ENCODE data around the gene ZNF165.

Gene ZNF165

DNA sequence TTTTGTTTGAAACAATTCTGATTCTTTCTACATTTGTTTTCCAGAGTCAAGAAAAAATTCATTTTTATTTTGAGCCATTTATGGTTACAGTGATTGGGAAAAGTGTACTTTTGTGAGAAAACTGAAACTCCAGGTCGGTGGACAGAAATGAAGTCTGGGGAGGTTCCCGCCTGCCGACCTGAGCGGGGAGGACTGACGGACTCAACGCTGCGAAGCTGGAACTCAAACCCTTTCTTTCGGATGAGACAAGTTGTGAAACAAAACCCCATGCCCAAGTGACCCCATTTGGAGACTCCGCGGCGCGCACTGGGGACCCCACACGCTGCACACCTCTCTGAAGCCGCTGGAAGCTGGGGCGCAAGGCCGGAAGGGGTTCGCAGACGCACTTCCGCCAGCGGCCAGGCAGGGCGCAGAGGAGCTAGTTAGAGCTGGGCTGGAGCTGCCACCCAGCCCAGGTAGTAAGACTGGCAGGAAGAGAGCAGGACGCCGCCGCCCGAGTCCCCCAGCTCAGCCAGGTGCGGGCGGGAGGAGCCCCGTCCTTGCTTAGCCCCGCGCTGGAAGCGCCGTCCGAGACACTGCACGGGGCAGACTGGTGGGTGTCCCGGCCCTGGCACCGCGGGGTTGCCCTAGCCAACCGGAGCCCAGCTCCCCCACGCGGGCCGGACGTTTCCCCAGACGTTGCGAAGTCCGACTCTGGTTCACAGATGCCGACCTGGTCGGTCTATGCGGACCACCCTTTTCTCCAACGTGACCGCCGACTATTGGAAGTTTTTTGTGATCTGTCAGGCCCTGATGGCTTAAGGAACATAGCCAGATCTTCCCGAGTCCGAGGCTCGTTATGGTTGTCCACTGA, 24.2 kb downstream of the ZNF165 start:
- Histone ChIP-seq H3K9ac (ENCODE audit: low read length) (peak overlapping the region; percentile 75), H3K9me3 (ENCODE audit: insufficient read depth, low read length) (no peaks in the 10 kb centered on the region), H3F3A (ENCODE audit: insufficient read depth) (peaks cover 14% of the 10 kb centered on the region), H4K20me1 (ENCODE audit: low read depth, low read length) (no peaks in the 10 kb centered on the region), H3K36me3 (ENCODE audit: low read length) (no peaks in the 10 kb centered on the region), H3K4me2 (ENCODE audit: low read depth, low read length, poor library complexity, severe bottlenecking) (peak overlapping the region; percentile 89), H3K79me2 (ENCODE audit: insufficient read depth, low read length) (no peaks in the 10 kb centered on the region), H2AFZ (ENCODE audit: low read depth, low read length, severe bottlenecking) (peak overlapping the region; percentile 98), H3K4me3 (ENCODE audit: insufficient read depth, low read length, poor library complexity, severe bottlenecking) (peak overlapping the region; percentile 68), H3K9me2 (replicated peaks; ENCODE audit: insufficient read depth, low read length) (no peaks in the 10 kb centered on the region), H3K27ac (ENCODE audit: low read depth, low read length) (peak overlapping the region; percentile 50), H3K27me3 (ENCODE audit: low read length) (no peaks in the 10 kb centered on the region)
- TF ChIP-seq, protein P1, sequence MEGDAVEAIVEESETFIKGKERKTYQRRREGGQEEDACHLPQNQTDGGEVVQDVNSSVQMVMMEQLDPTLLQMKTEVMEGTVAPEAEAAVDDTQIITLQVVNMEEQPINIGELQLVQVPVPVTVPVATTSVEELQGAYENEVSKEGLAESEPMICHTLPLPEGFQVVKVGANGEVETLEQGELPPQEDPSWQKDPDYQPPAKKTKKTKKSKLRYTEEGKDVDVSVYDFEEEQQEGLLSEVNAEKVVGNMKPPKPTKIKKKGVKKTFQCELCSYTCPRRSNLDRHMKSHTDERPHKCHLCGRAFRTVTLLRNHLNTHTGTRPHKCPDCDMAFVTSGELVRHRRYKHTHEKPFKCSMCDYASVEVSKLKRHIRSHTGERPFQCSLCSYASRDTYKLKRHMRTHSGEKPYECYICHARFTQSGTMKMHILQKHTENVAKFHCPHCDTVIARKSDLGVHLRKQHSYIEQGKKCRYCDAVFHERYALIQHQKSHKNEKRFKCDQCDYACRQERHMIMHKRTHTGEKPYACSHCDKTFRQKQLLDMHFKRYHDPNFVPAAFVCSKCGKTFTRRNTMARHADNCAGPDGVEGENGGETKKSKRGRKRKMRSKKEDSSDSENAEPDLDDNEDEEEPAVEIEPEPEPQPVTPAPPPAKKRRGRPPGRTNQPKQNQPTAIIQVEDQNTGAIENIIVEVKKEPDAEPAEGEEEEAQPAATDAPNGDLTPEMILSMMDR (IDR thresholded peaks at IDR 0.05; ENCODE audit: insufficient read depth, low read length, poor library complexity, severe bottlenecking): peak; percentile 54
- no peak for TF ChIP-seq EZH2phosphoT487 (conservative IDR thresholded peaks at IDR 0.05; ENCODE audit: low read length)

DNA sequence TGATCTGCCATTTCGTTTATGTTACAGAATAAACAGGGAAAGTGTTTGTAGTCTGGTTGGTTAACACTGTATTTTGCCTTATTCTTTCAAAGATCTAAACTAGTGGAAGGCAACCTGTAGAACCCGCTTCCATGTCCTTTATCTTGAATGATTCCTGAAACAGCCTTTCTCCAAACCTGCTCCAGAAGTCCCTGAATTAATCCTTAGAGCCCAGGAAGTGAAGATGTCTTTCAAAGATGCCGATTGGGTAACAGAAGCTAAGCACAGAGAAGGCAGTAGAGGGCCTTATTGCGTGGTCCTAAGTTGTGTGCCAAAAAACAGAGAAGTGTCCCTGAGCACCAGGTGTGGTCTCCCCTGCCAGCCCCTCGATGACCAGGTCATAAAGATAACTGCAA, 24.9 kb downstream of the ZNF165 start:
- TF ChIP-seq EZH2phosphoT487 (conservative IDR thresholded peaks at IDR 0.05; ENCODE audit: low read length): no peak
- TF ChIP-seq, protein P1 (IDR thresholded peaks at IDR 0.05; ENCODE audit: insufficient read depth, low read length, poor library complexity, severe bottlenecking): no peak
- Histone ChIP-seq H3F3A (ENCODE audit: insufficient read depth) (peaks cover 14% of the 10 kb centered on the region), H3K79me2 (ENCODE audit: insufficient read depth, low read length) (no peaks in the 10 kb centered on the region), H3K9me2 (replicated peaks; ENCODE audit: insufficient read depth, low read length) (no peaks in the 10 kb centered on the region), H3K27me3 (ENCODE audit: low read length) (no peaks in the 10 kb centered on the region), H3K27ac (ENCODE audit: low read depth, low read length) (peak overlapping the region; percentile 50), H3K36me3 (ENCODE audit: low read length) (no peaks in the 10 kb centered on the region), H3K4me2 (ENCODE audit: low read depth, low read length, poor library complexity, severe bottlenecking) (peak overlapping the region; percentile 89), H4K20me1 (ENCODE audit: low read depth, low read length) (no peaks in the 10 kb centered on the region), H3K9ac (ENCODE audit: low read length) (peak overlapping the region; percentile 75), H3K9me3 (ENCODE audit: insufficient read depth, low read length) (no peaks in the 10 kb centered on the region), H2AFZ (ENCODE audit: low read depth, low read length, severe bottlenecking) (peak overlapping the region; percentile 98), H3K4me3 (ENCODE audit: insufficient read depth, low read length, poor library complexity, severe bottlenecking) (peak overlapping the region; percentile 68)

DNA sequence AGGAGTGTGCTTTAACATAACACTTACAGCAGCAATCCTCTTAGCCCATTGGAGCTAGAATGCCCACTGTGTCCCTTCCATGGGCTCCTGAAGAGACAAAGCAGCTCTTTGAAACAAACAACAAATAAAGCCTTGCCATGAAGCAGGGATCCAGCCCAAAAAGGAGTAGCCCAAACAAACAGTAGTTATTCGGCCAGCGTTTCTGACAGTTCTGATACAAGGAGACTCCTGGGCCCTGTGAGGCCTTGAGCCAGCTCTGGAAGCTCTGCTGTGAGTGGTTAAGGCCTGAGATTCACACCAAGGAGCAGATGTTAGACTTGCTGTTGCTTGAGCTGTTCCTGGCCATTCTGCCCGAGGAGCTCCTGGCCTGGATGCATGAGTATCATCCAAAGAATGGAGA, 27.1 kb downstream of the ZNF165 start:
- Histone ChIP-seq H3K9me2 (replicated peaks; ENCODE audit: insufficient read depth, low read length) (no peaks in the 10 kb centered on the region), H2AFZ (ENCODE audit: low read depth, low read length, severe bottlenecking) (no peak overlapping the region), H3K9me3 (ENCODE audit: insufficient read depth, low read length) (no peaks in the 10 kb centered on the region), H4K20me1 (ENCODE audit: low read depth, low read length) (no peaks in the 10 kb centered on the region), H3K27ac (ENCODE audit: low read depth, low read length) (no peak overlapping the region), H3F3A (ENCODE audit: insufficient read depth) (peaks cover 14% of the 10 kb centered on the region), H3K79me2 (ENCODE audit: insufficient read depth, low read length) (no peaks in the 10 kb centered on the region), H3K4me2 (ENCODE audit: low read depth, low read length, poor library complexity, severe bottlenecking) (no peak overlapping the region), H3K9ac (ENCODE audit: low read length) (no peak overlapping the region), H3K36me3 (ENCODE audit: low read length) (no peaks in the 10 kb centered on the region), H3K4me3 (ENCODE audit: insufficient read depth, low read length, poor library complexity, severe bottlenecking) (no peak overlapping the region), H3K27me3 (ENCODE audit: low read length) (no peaks in the 10 kb centered on the region)
- TF ChIP-seq EZH2phosphoT487 (conservative IDR thresholded peaks at IDR 0.05; ENCODE audit: low read length): no peak
- TF ChIP-seq, protein P1 (IDR thresholded peaks at IDR 0.05; ENCODE audit: insufficient read depth, low read length, poor library complexity, severe bottlenecking): no peak

Measured in SU-DHL-6 (cell line).